ENCODE measurements around the gene RBM8A.

The RBM8A gene

GRCh38 chr1:145927063-145927886 is at the start of gene RBM8A:
Gene RBM8A (minus strand): TSS chr1:145927484. CDS start chr1:145927426, 58 bp downstream.
- peak; percentile 96 for DNase-seq (ENCODE audit: extremely low read depth, low read depth)
- peak; percentile 70 for TF ChIP-seq CTCF (IDR thresholded peaks at IDR 0.05; ENCODE audit: low read depth, low read length)

GRCh38 chr1:145977016-145977415 is 49.7 kb upstream of the RBM8A start:
- no peak for DNase-seq (ENCODE audit: extremely low read depth, low read depth)
- no peak for TF ChIP-seq CTCF (IDR thresholded peaks at IDR 0.05; ENCODE audit: low read depth, low read length)

GRCh38 chr1:145975216-145975615 is 47.9 kb upstream of the RBM8A start:
- DNase-seq (ENCODE audit: extremely low read depth, low read depth) = no peak
- TF ChIP-seq CTCF (IDR thresholded peaks at IDR 0.05; ENCODE audit: low read depth, low read length) = no peak

- TF ChIP-seq CTCF (IDR thresholded peaks at IDR 0.05; ENCODE audit: low read depth, low read length) = no peak
- DNase-seq (ENCODE audit: extremely low read depth, low read depth) = no peak
Measured at GRCh38 chr1:145974721-145975120, 47.4 kb upstream of the RBM8A start.

GRCh38 chr1:145972580-145972979 is 45.3 kb upstream of the RBM8A start:
- no peak for TF ChIP-seq CTCF (IDR thresholded peaks at IDR 0.05; ENCODE audit: low read depth, low read length)
- no peak for DNase-seq (ENCODE audit: extremely low read depth, low read depth)

GRCh38 chr1:145967288-145967687 is 40.0 kb upstream of the RBM8A start:
- DNase-seq (ENCODE audit: extremely low read depth, low read depth) = no peak
- TF ChIP-seq CTCF (IDR thresholded peaks at IDR 0.05; ENCODE audit: low read depth, low read length) = no peak

GRCh38 chr1:145965119-145965744 is 37.9 kb upstream of the RBM8A start:
- no peak for TF ChIP-seq CTCF (IDR thresholded peaks at IDR 0.05; ENCODE audit: low read depth, low read length)

More at GRCh38 chr1:145965119-145965744, 37.9 kb upstream of the RBM8A start:
- DNase-seq (ENCODE audit: extremely low read depth, low read depth) = no peak

Measured in AG09319 (cell line).